Uterus (tissue), 4 donors: ENCODE data around the gene RNF186. TPM values are rescaled to one million over a fixed set of nuclear protein-coding genes. Genes with fewer than 3 reads are reported as not detected.

Experiments
- DNase-seq, 2 donors: peaks; one replicate each; pipeline ENCODE4 v3.0.0-alpha.2; 2019 to 2020
- H3K27ac ChIP-seq, 2 donors: fragments of 200-600 bp; sonication (generic); 1 replicate in 1 of 2; 2 replicates in 1 of 2; pipeline ENCODE4 v1.5.1; 2016 to 2018
- H3K27me3 ChIP-seq, 2 donors: fragments of 200-600 bp; sonication (generic); one replicate each; pipeline ENCODE4 v1.5.1; 2018 to 2019; ENCODE audit warnings: control low read depth in 1 of 2
- H3K36me3 ChIP-seq, 2 donors: fragments of 200-600 bp; sonication (generic); one replicate each; pipeline ENCODE4 v1.5.1; 2019; ENCODE audit warnings: control low read depth in 1 of 2
- H3K4me1 ChIP-seq, 2 donors: fragments of 200-600 bp; sonication (generic); one replicate each; pipeline ENCODE4 v1.5.1; 2018 to 2019; ENCODE audit warnings: control low read depth in 1 of 2
- H3K4me3 ChIP-seq, 2 donors: fragments of 200-600 bp; sonication (generic); 1 replicate in 1 of 2; 2 replicates in 1 of 2; pipeline ENCODE4 v1.5.1; 2018 to 2019; ENCODE audit warnings: mild to moderate bottlenecking in 1 of 2
- H3K9me3 ChIP-seq, 2 donors: fragments of 200-600 bp; sonication (generic); one replicate each; pipeline ENCODE4 v1.5.1; 2019; ENCODE audit warnings: control low read depth in 1 of 2
- POLR2A ChIP-seq, 2 donors: fragments of 450-650 bp; IDR thresholded peaks; one replicate each; pipeline ENCODE4 v1.6.1; 2016; ENCODE audit warnings: antibody characterized with exemption in 2 of 2, mild to moderate bottlenecking in 1 of 2, moderate library complexity in 1 of 2
- intact Hi-C: fragments of 100-400 bp; cut with DNase I; formaldehyde crosslinking; loops from one replicate; pipeline ENCODE4 v1.15.1; 2023; ENCODE audit warnings: low total_unique reads
- total RNA-seq, 4 donors: library from RNA; depleted of rRNA in 3 of 4; stranded (reverse); fragments of >200 nt in 3 of 4; gene quantifications; one replicate each; pipeline versions ENCODE4 v1.1.0 to v1.2.4, GENCODE V29; 2014 to 2023
- TF ChIP-seq, protein P1 (sequence below), 4 experiments: fragments of 200-600 bp in 2 of 4; fragments of 450-650 bp in 2 of 4; sonication (generic) in 2 of 4; IDR thresholded peaks; one replicate each; pipeline ENCODE4 v1.5.1; 2016 to 2019; ENCODE audit warnings: antibody characterized with exemption in 4 of 4, mild to moderate bottlenecking in 2 of 4, moderate library complexity in 1 of 4
- donor health status: DM: yes; HTN: yes; CAD: no.

RNF186 gene
- total RNA-seq, 4 donors from 2014 or later, result 0.29 TPM; not detected in 3

- Histone ChIP-seq H3K27ac (no peak overlapping the region), H3K4me3 (no peak overlapping the region), H3K4me1 (no peaks in the 10 kb centered on the region), H3K9me3 (no peaks in the 10 kb centered on the region), H3K27me3 (no peaks in the 10 kb centered on the region), H3K36me3 (no peaks in the 10 kb centered on the region)
- DNase-seq, result no peak
- intact Hi-C loops, result no loop called here
- TF ChIP-seq POLR2A (IDR thresholded peaks at IDR 0.05), result no peak
- TF ChIP-seq, protein P1, sequence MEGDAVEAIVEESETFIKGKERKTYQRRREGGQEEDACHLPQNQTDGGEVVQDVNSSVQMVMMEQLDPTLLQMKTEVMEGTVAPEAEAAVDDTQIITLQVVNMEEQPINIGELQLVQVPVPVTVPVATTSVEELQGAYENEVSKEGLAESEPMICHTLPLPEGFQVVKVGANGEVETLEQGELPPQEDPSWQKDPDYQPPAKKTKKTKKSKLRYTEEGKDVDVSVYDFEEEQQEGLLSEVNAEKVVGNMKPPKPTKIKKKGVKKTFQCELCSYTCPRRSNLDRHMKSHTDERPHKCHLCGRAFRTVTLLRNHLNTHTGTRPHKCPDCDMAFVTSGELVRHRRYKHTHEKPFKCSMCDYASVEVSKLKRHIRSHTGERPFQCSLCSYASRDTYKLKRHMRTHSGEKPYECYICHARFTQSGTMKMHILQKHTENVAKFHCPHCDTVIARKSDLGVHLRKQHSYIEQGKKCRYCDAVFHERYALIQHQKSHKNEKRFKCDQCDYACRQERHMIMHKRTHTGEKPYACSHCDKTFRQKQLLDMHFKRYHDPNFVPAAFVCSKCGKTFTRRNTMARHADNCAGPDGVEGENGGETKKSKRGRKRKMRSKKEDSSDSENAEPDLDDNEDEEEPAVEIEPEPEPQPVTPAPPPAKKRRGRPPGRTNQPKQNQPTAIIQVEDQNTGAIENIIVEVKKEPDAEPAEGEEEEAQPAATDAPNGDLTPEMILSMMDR (IDR thresholded peaks at IDR 0.05), result no peak
Observed at GRCh38 chr1:19786988-19787423, 28.1 kb downstream of the RNF186 start.

DNA sequence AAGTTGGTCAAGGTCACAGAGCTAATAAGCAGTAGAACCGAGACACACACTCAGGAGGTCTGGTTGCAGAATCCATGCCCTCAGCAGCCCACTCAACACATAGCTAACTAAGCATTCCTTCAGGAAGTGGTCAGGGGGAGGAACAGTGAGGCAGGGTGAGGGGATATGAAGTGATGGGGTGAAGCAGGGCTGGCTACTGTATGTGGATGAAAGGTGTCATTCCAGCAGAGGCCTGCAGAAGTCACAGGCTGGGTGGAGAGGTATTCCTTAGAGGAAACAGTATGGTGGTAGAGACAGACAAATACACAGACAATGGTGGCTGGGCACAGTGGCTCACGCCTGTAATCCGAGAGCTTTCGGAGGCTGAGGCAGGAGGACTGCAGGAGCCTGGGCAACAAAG lies 29.4 kb downstream of the RNF186 start:
- H3K36me3 ChIP-seq, result no peaks in the 10 kb centered on the region
- intact Hi-C loops, result no loop called here
- no peak for TF ChIP-seq POLR2A (IDR thresholded peaks at IDR 0.05)
- TF ChIP-seq, protein P1 (IDR thresholded peaks at IDR 0.05), result no peak
- DNase-seq, result no peak
- H3K4me1 ChIP-seq, result no peaks in the 10 kb centered on the region
- H3K27me3 ChIP-seq, result no peaks in the 10 kb centered on the region
- no peak overlapping the region for H3K4me3 ChIP-seq
- H3K9me3 ChIP-seq, result no peaks in the 10 kb centered on the region
- H3K27ac ChIP-seq, result no peak overlapping the region

DNA sequence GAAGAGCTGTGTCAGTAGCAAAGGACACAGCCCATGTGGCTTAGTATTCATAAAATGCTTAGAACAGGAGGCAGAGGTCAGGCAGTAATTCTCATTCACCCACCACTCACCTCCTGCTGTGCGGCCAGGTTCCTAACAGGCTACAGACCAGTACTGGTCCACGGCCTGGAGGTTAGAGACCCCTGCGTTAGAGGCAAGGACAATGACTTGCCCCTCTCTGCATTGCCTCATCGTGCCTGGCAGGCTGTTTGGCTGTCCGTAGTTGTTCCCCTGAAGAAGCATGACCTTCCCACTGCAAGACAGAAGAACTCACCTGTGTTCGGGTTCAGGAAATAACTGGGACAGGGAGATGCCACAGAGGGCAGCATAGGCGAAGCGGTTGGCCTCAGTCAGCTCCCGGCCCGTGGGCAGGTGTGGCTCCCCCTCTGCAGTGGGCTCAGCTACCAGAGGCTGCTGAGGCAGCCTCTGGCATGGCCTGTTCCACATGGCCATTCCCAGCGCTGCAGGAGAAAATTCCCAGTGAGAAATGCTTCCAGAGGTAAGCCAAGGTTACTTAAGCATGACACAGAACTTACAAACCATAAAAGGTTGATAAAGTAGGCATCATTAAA lies 34.7 kb downstream of the RNF186 start:
- TF ChIP-seq POLR2A (IDR thresholded peaks at IDR 0.05), result no peak
- TF ChIP-seq, protein P1 (IDR thresholded peaks at IDR 0.05), result no peak

GRCh38 chr1:19776933-19777332 lies 38.1 kb downstream of the RNF186 start:
- no peak for DNase-seq
- Histone ChIP-seq H3K4me3 (no peak overlapping the region), H3K27me3 (no peaks in the 10 kb centered on the region), H3K9me3 (no peaks in the 10 kb centered on the region), H3K36me3 (no peaks in the 10 kb centered on the region), H3K27ac (no peak overlapping the region), H3K4me1 (no peaks in the 10 kb centered on the region)
- intact Hi-C loops, result no loop called here
- TF ChIP-seq, protein P1 (IDR thresholded peaks at IDR 0.05), result no peak
- no peak for TF ChIP-seq POLR2A (IDR thresholded peaks at IDR 0.05)

More for the DNA sequence above, 34.7 kb downstream of the RNF186 start:
- intact Hi-C loops, result no loop called here
- Histone ChIP-seq H3K27me3 (no peaks in the 10 kb centered on the region), H3K4me3 (no peak overlapping the region), H3K27ac (no peak overlapping the region), H3K4me1 (no peaks in the 10 kb centered on the region), H3K9me3 (no peaks in the 10 kb centered on the region), H3K36me3 (no peaks in the 10 kb centered on the region)
- DNase-seq, result no peak

DNA sequence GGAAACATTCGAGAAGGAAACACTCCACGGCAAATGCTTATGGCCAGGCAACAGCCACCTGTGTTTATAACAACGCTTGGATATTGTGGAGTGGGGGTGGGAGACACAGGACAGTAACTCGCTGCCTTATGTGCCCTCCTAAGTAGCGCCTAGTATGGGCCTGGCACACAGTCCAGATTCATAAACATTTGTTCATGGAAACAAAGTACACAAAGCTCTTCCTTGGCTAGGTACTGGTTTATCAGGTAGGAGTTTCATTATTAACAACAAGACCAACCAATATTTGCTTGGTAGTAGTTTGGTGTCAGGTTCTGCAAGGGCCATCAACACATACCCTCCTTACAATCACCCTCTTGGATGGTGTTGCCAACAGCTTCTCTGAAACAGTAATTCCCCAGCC lies 38.8 kb downstream of the RNF186 start:
- Histone ChIP-seq H3K36me3 (no peaks in the 10 kb centered on the region), H3K4me3 (no peak overlapping the region), H3K27ac (no peak overlapping the region), H3K9me3 (no peaks in the 10 kb centered on the region), H3K4me1 (no peaks in the 10 kb centered on the region), H3K27me3 (no peaks in the 10 kb centered on the region)
- no peak for DNase-seq
- intact Hi-C loops, result no loop called here
- TF ChIP-seq, protein P1 (IDR thresholded peaks at IDR 0.05), result no peak
- TF ChIP-seq POLR2A (IDR thresholded peaks at IDR 0.05), result no peak
